ENCODE data around the gene TUBA3C. TPM values are rescaled to one million over a fixed set of nuclear protein-coding genes. Genes with fewer than 3 reads are reported as not detected.

TUBA3C gene
- total RNA-seq, 3 donors from 2014 or later (not counting 1 experiment from before 2014, with no cell fraction given): not detected

DNA sequence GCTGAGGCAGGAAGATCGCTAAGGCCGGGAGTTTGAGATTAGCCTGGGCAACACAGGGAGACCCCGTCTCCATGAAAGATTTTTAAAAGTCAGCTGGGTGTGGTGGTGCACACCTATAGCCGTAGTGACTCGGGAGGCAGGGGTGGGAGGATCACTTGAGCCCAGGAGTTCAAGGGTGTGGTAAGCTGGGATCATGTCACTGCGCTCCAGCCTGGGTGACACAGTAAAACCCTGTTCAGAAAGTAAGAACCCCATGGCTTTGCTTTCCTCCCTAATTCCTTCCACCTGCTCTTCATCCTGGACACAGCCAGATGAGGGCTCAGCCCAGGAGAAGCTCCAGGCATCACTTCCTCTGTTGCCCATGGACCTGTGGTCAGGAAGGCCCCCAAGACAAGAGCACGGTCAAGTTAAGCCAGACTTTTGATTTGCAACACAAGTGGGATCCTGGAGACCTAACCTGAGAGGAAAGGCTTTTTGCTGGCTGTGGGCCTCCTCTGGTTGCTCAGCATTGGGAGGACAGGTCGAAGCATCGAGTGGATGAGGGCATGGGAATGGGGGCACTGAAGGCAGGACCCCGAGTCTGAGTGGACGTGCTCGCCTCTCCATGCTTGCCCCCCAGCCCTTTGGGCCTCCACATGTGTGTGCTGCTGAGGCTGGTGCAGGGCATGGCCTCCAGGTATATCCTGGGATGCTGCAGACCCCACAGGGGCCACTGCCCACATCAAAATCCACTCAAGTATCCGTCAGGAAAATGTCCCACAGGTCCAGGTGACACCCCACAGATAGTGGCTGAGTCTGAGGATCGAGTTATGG, 25.4 kb downstream of the TUBA3C start:
- no peaks in the 10 kb centered on the region for H3K36me3 ChIP-seq (ENCODE audit: control insufficient read depth, insufficient read depth, low read length)
- WGBS (ENCODE audit: insufficient coverage): 92% methylated on average over 14 of the region's 14 CpGs
- H3K9me3 ChIP-seq (ENCODE audit: control insufficient read depth, insufficient read depth, low read length): peaks cover 5% of the 10 kb centered on the region
- H3K27me3 Mint-ChIP-seq (ENCODE audit: low read depth in 2 of 2): no peaks in the 10 kb centered on the region
- H3K4me3 Mint-ChIP-seq: no peak overlapping the region
- TF ChIP-seq, protein P1, sequence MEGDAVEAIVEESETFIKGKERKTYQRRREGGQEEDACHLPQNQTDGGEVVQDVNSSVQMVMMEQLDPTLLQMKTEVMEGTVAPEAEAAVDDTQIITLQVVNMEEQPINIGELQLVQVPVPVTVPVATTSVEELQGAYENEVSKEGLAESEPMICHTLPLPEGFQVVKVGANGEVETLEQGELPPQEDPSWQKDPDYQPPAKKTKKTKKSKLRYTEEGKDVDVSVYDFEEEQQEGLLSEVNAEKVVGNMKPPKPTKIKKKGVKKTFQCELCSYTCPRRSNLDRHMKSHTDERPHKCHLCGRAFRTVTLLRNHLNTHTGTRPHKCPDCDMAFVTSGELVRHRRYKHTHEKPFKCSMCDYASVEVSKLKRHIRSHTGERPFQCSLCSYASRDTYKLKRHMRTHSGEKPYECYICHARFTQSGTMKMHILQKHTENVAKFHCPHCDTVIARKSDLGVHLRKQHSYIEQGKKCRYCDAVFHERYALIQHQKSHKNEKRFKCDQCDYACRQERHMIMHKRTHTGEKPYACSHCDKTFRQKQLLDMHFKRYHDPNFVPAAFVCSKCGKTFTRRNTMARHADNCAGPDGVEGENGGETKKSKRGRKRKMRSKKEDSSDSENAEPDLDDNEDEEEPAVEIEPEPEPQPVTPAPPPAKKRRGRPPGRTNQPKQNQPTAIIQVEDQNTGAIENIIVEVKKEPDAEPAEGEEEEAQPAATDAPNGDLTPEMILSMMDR (IDR thresholded peaks at IDR 0.05): no peak
- peaks cover 0 to 4% of the 10 kb centered on the region in 2 donors for H3K4me1 Mint-ChIP-seq
- H3K36me3 Mint-ChIP-seq: no peaks in the 10 kb centered on the region
- no peak overlapping the region for H3K27ac Mint-ChIP-seq
- ATAC-seq: no peak
- intact Hi-C loops (cut with micrococcal nuclease): no loop called here
- H3K4me1 ChIP-seq (ENCODE audit: control insufficient read depth, insufficient read depth, low read length): peaks cover 9% of the 10 kb centered on the region
- H3K9me3 Mint-ChIP-seq: peaks cover 2 to 3% of the 10 kb centered on the region in 2 donors
- H3K27me3 ChIP-seq (ENCODE audit: control insufficient read depth, insufficient read depth, low read length): no peaks in the 10 kb centered on the region
- DNase-seq: no peak
- H3K27ac ChIP-seq (ENCODE audit: low read length): no peak overlapping the region
- no peak overlapping the region for H3K4me3 ChIP-seq (ENCODE audit: low read length)

DNA sequence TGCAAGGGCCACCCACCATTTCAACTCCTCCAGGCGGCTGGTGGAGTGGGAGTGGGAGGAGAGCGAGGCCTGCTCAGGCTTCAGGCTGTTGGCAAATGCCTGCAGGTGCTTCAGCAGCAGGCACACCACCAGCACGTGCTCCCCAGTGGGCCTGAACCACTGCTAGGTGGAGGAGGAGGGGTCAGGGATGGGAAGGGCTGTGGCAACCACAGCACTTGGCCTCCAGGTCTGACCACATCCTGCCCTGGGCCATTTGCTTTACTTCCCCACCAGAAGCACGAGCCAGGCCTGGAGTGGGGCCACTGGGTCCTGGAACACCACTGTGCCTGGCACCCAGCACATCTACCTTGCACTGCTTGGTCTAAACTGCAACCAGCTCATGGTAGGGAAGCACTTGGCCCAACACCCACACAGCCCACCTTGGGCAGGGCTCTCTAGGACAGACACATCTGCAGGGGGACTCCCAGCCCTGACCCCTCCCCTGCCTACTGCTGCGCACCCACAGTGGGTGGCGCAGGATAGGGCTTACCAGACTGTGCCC, 26.2 kb downstream of the TUBA3C start:
- WGBS (ENCODE audit: insufficient coverage): 55% methylated on average over 5 of the region's 6 CpGs
- Histone ChIP-seq H3K36me3 (ENCODE audit: control insufficient read depth, insufficient read depth, low read length) (no peaks in the 10 kb centered on the region), H3K9me3 (ENCODE audit: control insufficient read depth, insufficient read depth, low read length) (peaks cover 5% of the 10 kb centered on the region), H3K27me3 (ENCODE audit: control insufficient read depth, insufficient read depth, low read length) (no peaks in the 10 kb centered on the region), H3K4me1 (ENCODE audit: control insufficient read depth, insufficient read depth, low read length) (peaks cover 9% of the 10 kb centered on the region), H3K4me3 (ENCODE audit: low read length) (no peak overlapping the region), H3K27ac (ENCODE audit: low read length) (no peak overlapping the region)
- TF ChIP-seq, protein P1 (IDR thresholded peaks at IDR 0.05): no peak
- Mint-ChIP-seq H3K4me3 (no peak overlapping the region), H3K27ac (no peak overlapping the region), H3K9me3 (peaks cover 2 to 3% of the 10 kb centered on the region in 2 donors), H3K36me3 (no peaks in the 10 kb centered on the region), H3K27me3 (ENCODE audit: low read depth in 2 of 2) (no peaks in the 10 kb centered on the region), H3K4me1 (peaks cover 0 to 4% of the 10 kb centered on the region in 2 donors)
- intact Hi-C loops (cut with micrococcal nuclease): no loop called here
- DNase-seq (no peak), ATAC-seq (peak in 1 of 3 donors; percentile 17)

DNA sequence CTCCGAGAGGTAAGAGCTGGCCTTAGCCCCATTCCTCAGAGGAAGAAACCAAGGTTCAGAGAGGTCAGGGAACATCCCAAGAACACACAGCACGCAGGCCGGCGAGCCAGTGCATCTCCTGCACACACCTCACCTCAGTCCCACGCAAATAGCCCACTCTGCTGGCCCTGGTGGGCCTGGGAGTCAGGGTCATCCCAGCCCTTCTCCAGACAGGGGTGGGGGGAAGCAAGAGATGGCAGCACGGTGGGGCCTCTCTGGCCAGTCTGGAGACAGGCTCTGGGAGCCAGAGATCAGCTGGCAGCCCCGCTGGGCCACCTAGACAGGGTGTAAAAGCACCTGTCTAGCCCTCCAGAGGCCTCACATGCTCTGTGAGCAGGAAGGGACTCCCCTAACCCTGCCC, 26.8 kb downstream of the TUBA3C start:
- Histone ChIP-seq H3K4me3 (ENCODE audit: low read length) (no peak overlapping the region), H3K27me3 (ENCODE audit: control insufficient read depth, insufficient read depth, low read length) (no peaks in the 10 kb centered on the region), H3K9me3 (ENCODE audit: control insufficient read depth, insufficient read depth, low read length) (peaks cover 5% of the 10 kb centered on the region), H3K4me1 (ENCODE audit: control insufficient read depth, insufficient read depth, low read length) (peaks cover 9% of the 10 kb centered on the region), H3K36me3 (ENCODE audit: control insufficient read depth, insufficient read depth, low read length) (no peaks in the 10 kb centered on the region), H3K27ac (ENCODE audit: low read length) (no peak overlapping the region)
- intact Hi-C loops (cut with micrococcal nuclease): no loop called here
- 80% methylated on average over 7 of the region's 7 CpGs for WGBS (ENCODE audit: insufficient coverage)
- Mint-ChIP-seq H3K4me3 (no peak overlapping the region), H3K27ac (no peak overlapping the region), H3K27me3 (ENCODE audit: low read depth in 2 of 2) (no peaks in the 10 kb centered on the region), H3K9me3 (peaks cover 2 to 3% of the 10 kb centered on the region in 2 donors), H3K36me3 (no peaks in the 10 kb centered on the region), H3K4me1 (peaks cover 0 to 4% of the 10 kb centered on the region in 2 donors)
- no peak for DNase-seq
- TF ChIP-seq, protein P1 (IDR thresholded peaks at IDR 0.05): no peak
- ATAC-seq: no peak
